Stimulated activated naive CD8-positive, alpha-beta T cell treated with anti-CD3 and anti-CD28 coated beads, Interleukin-15, Interleukin-2, amounts not matched to agents 100 U/mL and 50 U/mL, for 24 hours (primary cell): ENCODE results near the gene MANEAL.

Source experiments
- ATAC-seq: fragments of 150-1000 bp; cut with Tn5 transposase; one replicate; pipeline ENCODE4 v1.10.0; 2021
- DNase-seq: peaks from one replicate; pipeline ENCODE4 v3.0.0; 2021

MANEAL gene

GRCh38 chr1:37828410-37829074 lies 34.9 kb downstream of the MANEAL start:
- ATAC-seq (no peak), DNase-seq (no peak)

GRCh38 chr1:37831109-37831508 lies 37.5 kb downstream of the MANEAL start:
- DNase-seq, result no peak

DNA sequence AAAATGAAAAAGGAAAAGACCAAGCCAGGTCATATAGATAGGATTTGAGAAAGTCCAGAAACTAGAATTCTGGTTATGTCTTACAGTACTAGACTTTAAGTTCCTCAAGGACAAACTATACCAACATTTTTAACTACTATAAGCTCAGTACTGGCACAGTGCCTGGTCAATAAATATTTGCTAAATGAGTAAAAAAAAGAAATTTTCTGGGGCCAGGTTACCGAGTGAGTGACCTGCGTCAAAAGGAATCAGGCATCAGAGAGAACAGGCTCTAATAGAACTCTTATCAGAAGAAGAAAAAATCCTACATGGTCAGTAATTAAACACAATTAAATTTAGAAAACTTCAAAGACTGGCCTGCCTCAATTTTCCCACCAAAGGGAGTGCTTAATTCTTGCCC lies 38.2 kb downstream of the MANEAL start:
- DNase-seq, result no peak
- ATAC-seq, result no peak

More at GRCh38 chr1:37831109-37831508, 37.5 kb downstream of the MANEAL start:
- no peak for ATAC-seq

DNA sequence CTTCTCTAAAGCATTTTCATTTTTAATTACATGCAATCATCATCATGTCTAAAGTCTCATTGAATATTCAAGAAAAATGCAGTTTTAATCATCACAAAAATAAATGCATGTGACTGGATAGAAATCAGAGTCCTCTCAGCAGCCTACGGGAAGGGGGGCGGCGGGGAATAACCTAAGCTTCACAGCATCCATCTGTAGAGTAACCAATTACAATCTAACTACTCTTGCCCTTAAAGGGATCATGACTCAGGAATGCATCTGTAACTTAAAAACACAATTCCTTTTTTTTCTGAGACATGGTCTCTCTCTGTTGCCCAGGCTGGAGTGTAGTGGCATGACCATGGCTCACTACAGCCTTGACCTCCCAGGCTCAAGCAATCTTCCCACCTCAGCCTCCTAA lies 43.1 kb downstream of the MANEAL start:
- no peak for ATAC-seq
- DNase-seq, result no peak

GRCh38 chr1:37839676-37840075 lies 46.0 kb downstream of the MANEAL start:
- DNase-seq (no peak), ATAC-seq (no peak)

- no peak for ATAC-seq
These were observed 47.1 kb downstream of the MANEAL start for GRCh38 chr1:37840711-37841110.

DNA sequence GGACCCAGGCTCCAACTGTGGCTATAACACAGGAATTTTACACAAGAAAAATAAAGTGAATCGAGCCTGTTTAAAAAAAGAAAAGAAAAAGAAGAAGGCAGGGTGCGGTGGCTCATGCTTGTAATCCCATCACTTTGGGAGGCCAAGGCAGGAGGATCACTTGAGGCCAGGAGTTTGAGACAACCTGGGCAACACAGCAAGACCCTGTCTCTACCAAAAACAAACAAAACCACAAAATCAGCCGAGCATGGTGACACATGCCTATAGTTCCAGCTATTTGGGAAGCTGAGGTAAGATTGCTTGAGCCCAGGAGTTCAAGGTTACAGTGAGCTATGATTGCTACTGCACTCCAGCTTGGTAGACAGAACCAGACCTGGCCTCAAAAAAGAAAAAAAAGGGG lies 48.0 kb downstream of the MANEAL start:
- ATAC-seq (no peak), DNase-seq (no peak)

More at GRCh38 chr1:37840711-37841110, 47.1 kb downstream of the MANEAL start:
- no peak for DNase-seq

DNA sequence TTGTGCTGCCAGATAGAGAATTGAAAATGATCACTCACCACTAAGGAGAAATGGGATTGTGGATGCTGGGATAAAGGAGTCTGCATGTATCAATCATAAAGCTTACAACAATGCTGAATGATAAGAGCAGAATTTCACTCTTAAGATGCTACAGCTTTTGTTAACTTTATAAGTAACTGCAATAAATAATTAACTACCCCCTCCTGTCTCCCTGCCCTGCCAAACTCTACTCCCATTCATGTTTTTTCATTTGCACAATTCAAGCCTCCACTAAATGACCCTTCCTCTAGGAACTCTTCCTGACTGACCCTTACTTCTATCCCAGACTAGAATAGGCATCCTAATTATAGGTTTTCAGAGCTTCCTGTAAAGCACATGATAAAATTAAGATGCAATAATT lies 50.9 kb downstream of the MANEAL start:
- DNase-seq (no peak), ATAC-seq (no peak)

GRCh38 chr1:37845049-37845646 lies 51.5 kb downstream of the MANEAL start:
- ATAC-seq, result no peak
- no peak for DNase-seq

DNA sequence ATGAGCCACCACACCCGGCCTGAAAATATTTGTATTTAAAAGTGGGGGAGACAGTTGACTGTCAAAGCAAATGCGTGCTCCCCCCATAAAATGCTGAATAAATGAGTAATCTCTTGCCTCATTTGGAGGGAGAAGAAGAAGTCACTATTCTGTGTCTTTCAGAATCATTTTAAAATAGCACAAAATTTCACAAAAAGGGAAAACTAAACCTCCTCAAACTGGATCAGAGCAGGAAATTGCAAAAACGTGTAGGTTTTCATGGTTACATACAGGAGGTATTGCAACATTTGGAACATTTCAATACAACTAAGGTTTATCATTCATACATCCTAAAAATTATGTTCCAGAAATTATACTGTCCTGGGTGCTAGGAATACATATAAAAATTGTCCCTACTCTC lies 52.1 kb downstream of the MANEAL start:
- no peak for ATAC-seq
- no peak for DNase-seq

DNA sequence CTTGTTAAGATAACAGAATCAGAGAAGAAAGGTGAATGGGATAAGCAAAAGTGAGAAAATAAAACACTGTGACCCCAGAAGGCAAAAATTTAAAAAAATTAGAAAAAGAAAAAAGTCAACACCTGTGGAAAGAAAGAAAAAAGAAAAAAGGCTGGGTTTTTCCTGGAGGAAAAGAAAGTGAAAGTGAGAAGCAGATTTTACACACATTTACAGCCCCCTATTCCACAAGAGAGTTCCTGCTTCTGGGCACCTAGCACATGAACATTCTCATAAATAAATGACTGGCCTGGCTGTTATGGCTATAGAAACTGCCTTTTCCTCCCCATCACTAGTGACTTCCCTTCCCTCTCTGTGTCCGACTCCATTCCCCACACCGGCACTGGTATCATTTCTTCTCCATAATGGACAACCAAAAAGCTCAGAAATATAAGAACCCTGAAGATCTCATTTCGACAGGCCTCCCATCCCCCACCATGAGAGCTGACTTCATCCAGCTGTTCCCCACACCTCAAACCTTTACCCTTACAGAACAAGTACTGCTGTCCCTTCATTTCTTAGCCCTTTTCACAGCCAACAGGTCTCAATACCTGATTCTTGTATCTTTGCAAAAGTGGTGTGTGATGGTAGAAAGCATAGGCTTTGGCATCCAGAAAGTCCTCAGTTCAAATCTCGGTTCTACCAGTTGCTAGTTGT lies 53.1 kb downstream of the MANEAL start:
- ATAC-seq (no peak), DNase-seq (no peak)

DNA sequence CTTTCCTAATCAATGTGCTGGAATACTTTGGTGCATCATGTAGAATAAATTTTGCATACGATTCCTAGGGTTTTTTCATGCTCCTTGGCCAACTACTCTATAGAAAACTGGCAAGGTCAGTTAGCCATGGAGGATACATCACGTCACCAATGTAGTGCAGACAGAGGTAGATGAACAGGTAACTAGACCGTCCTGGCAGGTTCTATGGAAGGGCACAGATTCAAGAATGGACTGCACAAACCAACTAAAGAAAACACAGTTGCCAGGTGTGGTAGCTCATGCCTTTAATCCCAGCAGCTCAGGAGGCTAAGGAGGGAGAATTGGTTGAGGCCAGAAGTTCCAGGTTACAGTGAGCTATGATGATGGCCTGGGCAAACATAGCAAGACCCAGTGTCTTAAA lies 55.8 kb downstream of the MANEAL start:
- DNase-seq, result no peak

GRCh38 chr1:37850352-37850955 lies 56.8 kb downstream of the MANEAL start:
- ATAC-seq (no peak), DNase-seq (no peak)

More for the DNA sequence above, 55.8 kb downstream of the MANEAL start:
- ATAC-seq, result no peak
